ENCODE measurements around the gene SEMA3E.

DNA sequence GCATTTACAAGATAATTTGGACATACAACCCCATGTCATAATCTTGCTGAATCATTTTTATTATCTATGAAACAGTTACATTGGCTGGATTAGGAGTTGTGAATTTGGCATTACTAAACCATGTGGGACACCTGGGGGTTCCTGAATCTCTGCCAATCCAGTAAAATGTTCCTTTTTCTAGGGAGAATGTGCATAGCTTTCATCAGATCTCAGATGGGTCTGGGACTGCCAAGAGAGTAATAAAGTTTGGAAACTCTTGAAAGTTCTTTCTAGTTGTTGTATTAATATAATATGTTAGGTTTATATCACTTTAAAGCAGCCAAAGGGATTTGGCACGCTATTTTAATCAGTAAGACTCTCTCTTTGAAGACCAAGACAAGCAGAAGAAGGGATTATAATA, 62.7 kb downstream of the SEMA3E start:
- no peak for TF ChIP-seq CTCF (IDR thresholded peaks at IDR 0.05)
- no peak for TF ChIP-seq POLR2A (IDR thresholded peaks at IDR 0.05)
